Endothelial cell of umbilical vein (primary cell): ENCODE data around the gene SDCCAG8. TPM values are rescaled to one million over a fixed set of nuclear protein-coding genes. Genes with fewer than 3 reads are reported as not detected.
A peak's percentile ranks its signal among the peaks of the same experiment; 100 is the strongest.

ENCODE experiments used
- BruUV-seq: library from RNA; stranded (reverse); fragments of 400-500 nt; replicated peaks from 2 replicates; lab custom pipeline; 2021; lab: Mats Ljungman, UMichigan
- CTCF ChIA-PET: fragments of 300-600, 350-600 bp; sonication (Branson Sonifier 250); formaldehyde crosslinking; loops from one replicate; lab custom pipeline; 2021; ENCODE audit warnings: antibody characterized with exemption, inconsistent platforms; lab: Charles Lee
- POLR2A ChIA-PET: fragments of 300-600, 350-600 bp; sonication (Branson Sonifier 250); formaldehyde crosslinking; loops from one replicate; lab custom pipeline; 2021; ENCODE audit warnings: antibody characterized with exemption, inconsistent platforms; lab: Charles Lee
- DNase-seq: peaks from one replicate; pipeline ENCODE4 v3.0.0-alpha.2; 2011; ENCODE audit warnings: low read depth, low spot score
- FAIRE-seq: peaks from 2 replicates; lab custom pipeline; 2011; peaks lifted over from hg19 to GRCh38; lab: Jason Lieb, UNC
- H2AFZ ChIP-seq: 2 replicates; pipeline ENCODE4 v1.6.0; 2012; ENCODE audit warnings: low read depth, low read length, control low read depth, inconsistent platforms
- H3K27ac ChIP-seq: 2 replicates; pipeline ENCODE4 v1.5.1; 2011; ENCODE audit warnings: low read depth, mild to moderate bottlenecking, control low read depth, low read length, moderate library complexity; ENCODE audit not compliant: insufficient read depth
- H3K27me3 ChIP-seq, 2 experiments: 2 replicates each; pipeline versions ENCODE4 v1.6.0 to v1.6.1; 2011; ENCODE audit warnings: low read length in 2 of 2, mixed read lengths in 1 of 2; ENCODE audit not compliant: control insufficient read depth in 2 of 2, insufficient read depth in 2 of 2
- H3K36me3 ChIP-seq, 2 experiments: 2 replicates in 1 of 2; 3 replicates in 1 of 2; pipeline ENCODE4 v1.5.1; 2011; ENCODE audit warnings: low read length in 2 of 2, mild to moderate bottlenecking in 1 of 2, moderate library complexity in 1 of 2; ENCODE audit not compliant: control insufficient read depth in 2 of 2, insufficient read depth in 2 of 2; ENCODE audit errors: extremely low read depth in 1 of 2
- H3K4me1 ChIP-seq: 3 replicates; pipeline ENCODE4 v1.5.1; 2011; ENCODE audit warnings: mild to moderate bottlenecking, low read length; ENCODE audit not compliant: control insufficient read depth, insufficient read depth; ENCODE audit errors: extremely low read depth
- H3K4me2 ChIP-seq: 2 replicates; pipeline ENCODE4 v1.6.1; 2011; ENCODE audit warnings: low read length, control low read depth, mixed read lengths; ENCODE audit not compliant: insufficient read depth
- H3K4me3 ChIP-seq, 3 experiments: fragments of 200-600 bp in 1 of 3; sonication (generic), shearing (Covaris generic) in 1 of 3; replicated peaks in 1 of 3; 2 replicates each; pipeline ENCODE4 v1.5.1; 2011 to 2016; ENCODE audit warnings: control low read depth in 3 of 3, low read length in 3 of 3, mild to moderate bottlenecking in 2 of 3, inconsistent platforms in 1 of 3, low read depth in 1 of 3, moderate library complexity in 1 of 3; ENCODE audit not compliant: insufficient read depth in 1 of 3
- H3K79me2 ChIP-seq: 2 replicates; pipeline ENCODE4 v1.6.0; 2012; ENCODE audit warnings: low read length, inconsistent platforms; ENCODE audit not compliant: control insufficient read depth, insufficient read depth
- H3K9ac ChIP-seq: replicated peaks from 2 replicates; pipeline ENCODE3; 2011; ENCODE audit warnings: low read length, control low read depth; ENCODE audit not compliant: insufficient read depth; ENCODE audit errors: extremely low read depth
- H3K9me1 ChIP-seq: replicated peaks from 3 replicates; pipeline ENCODE4 v1.6.0; 2011; ENCODE audit warnings: mild to moderate bottlenecking, low read length; ENCODE audit not compliant: control insufficient read depth, insufficient read depth; ENCODE audit errors: extremely low read depth
- H3K9me3 ChIP-seq: replicated peaks from 2 replicates; pipeline ENCODE4 v1.5.1; 2012; ENCODE audit warnings: low read length, inconsistent platforms; ENCODE audit not compliant: control insufficient read depth, insufficient read depth
- H4K20me1 ChIP-seq: replicated peaks from 2 replicates; pipeline ENCODE3; 2011; ENCODE audit warnings: mild to moderate bottlenecking, low read length; ENCODE audit not compliant: control insufficient read depth, insufficient read depth; ENCODE audit errors: extremely low read depth
- CTCF ChIP-seq, 2 donors: IDR thresholded peaks; 1 replicate in 1 of 2; 2 replicates in 1 of 2; pipeline ENCODE4 v1.5.1; 2011; ENCODE audit warnings: low read length in 2 of 2, mild to moderate bottlenecking in 2 of 2, moderate library complexity in 2 of 2, control low read depth in 1 of 2, inconsistent platforms in 1 of 2, low read depth in 1 of 2; ENCODE audit not compliant: insufficient read depth in 1 of 2; ENCODE audit errors: extremely low read depth in 1 of 2
- FOS ChIP-seq: IDR thresholded peaks from 2 replicates; pipeline ENCODE4 v1.6.1; 2011; ENCODE audit warnings: mild to moderate bottlenecking, low read length, moderate library complexity, borderline replicate concordance; ENCODE audit not compliant: insufficient read depth
- GATA2 ChIP-seq: IDR thresholded peaks from 2 replicates; pipeline ENCODE4 v1.7.0; 2011; ENCODE audit warnings: low read depth, mild to moderate bottlenecking, moderate library complexity, mixed read lengths, low read length; ENCODE audit not compliant: insufficient read length, insufficient read depth
- MYC ChIP-seq: IDR thresholded peaks from one replicate; pipeline ENCODE4 v1.6.1; 2011; ENCODE audit warnings: mild to moderate bottlenecking, low read depth, low read length
- dilution Hi-C: fragments of 300-500 bp; cut with MboI; formaldehyde crosslinking; loops from one replicate; pipeline ENCODE4 v1.15.0; 2019; ENCODE audit warnings: low sequenced_read_pairs; ENCODE audit not compliant: extremely low pct_ligation_motif_present
- intact Hi-C: fragments of 100-400 bp; cut with micrococcal nuclease; formaldehyde crosslinking; loops from one replicate; pipeline ENCODE4 v1.10.0; 2022
- polyA plus RNA-seq, 4 experiments: library from polyadenylated mRNA; depleted of rRNA in 3 of 4; stranded (reverse) in 3 of 4; unstranded in 1 of 4; fragments of >200 nt; gene quantifications; 2 replicates each; pipeline versions ENCODE4 v1.2.1 to v1.2.3, GENCODE V29; 2011 to 2012; ENCODE audit warnings: missing spikeins in 1 of 4
- total RNA-seq: library from RNA; stranded (reverse); gene quantifications from 2 replicates; pipeline ENCODE4 v1.2.3, GENCODE V29; 2021

Gene SDCCAG8
- total and polyA plus RNA-seq, 2 donors (not counting 3 experiments of a cell fraction or from before 2014, with no cell fraction given): 14.6 to 25.7 TPM

GRCh38 chr1:243294723-243295121 is 38.9 kb downstream of the SDCCAG8 start:
- DNase-seq (peak; percentile 43), FAIRE-seq (no peak)
- Histone ChIP-seq H3K4me3 (no peak overlapping the region), H3K9me3 (no peaks in the 10 kb centered on the region), H3K9me1 (no peaks in the 10 kb centered on the region), H3K36me3 (peaks cover 0 to 5% of the 10 kb centered on the region in 2 experiments), H4K20me1 (no peaks in the 10 kb centered on the region), H3K27ac (peak overlapping the region; percentile 81), H3K4me1 (peaks cover 34% of the 10 kb centered on the region), H2AFZ (no peak overlapping the region), H3K4me2 (peak overlapping the region; percentile 10), H3K27me3 (no peaks in the 10 kb centered on the region), H3K9ac (peak overlapping the region; percentile 68), H3K79me2 (peaks cover 24% of the 10 kb centered on the region)
- intact Hi-C loops (no loop called here), dilution Hi-C loops (no loop called here)
- BruUV-seq: no TSS peak
- ChIA-PET CTCF (interaction anchor here (1.3 kb wide), 2 partner anchors 10 to 44 kb away, joined by 3 to 4 read pairs; no protein-coding TSS in a partner anchor), POLR2A (no interaction called here)
- TF ChIP-seq CTCF (IDR thresholded peaks at IDR 0.05; ENCODE audit: extremely low read depth in 1 of 2, insufficient read depth in 1 of 2, low read depth in 1 of 2, low read length in 2 of 2) (no peak), FOS (peak; percentile 15)

- no peaks in the 10 kb centered on the region for H4K20me1 ChIP-seq
- no peaks in the 10 kb centered on the region for H3K27me3 ChIP-seq
- H2AFZ ChIP-seq: no peak overlapping the region
- ChIA-PET POLR2A (no interaction called here), CTCF (no interaction called here)
- H3K9ac ChIP-seq: no peak overlapping the region
- peaks cover 0 to 3% of the 10 kb centered on the region in 2 experiments for H3K36me3 ChIP-seq
- peaks cover 11% of the 10 kb centered on the region for H3K4me1 ChIP-seq
- FAIRE-seq (no peak), DNase-seq (no peak)
- H3K79me2 ChIP-seq: no peaks in the 10 kb centered on the region
- H3K27ac ChIP-seq: no peak overlapping the region
- intact Hi-C loops (no loop called here), dilution Hi-C loops (no loop called here)
- no TSS peak for BruUV-seq
- no peak overlapping the region for H3K4me3 ChIP-seq
- H3K4me2 ChIP-seq: no peak overlapping the region
- TF ChIP-seq MYC (no peak), FOS (no peak), GATA2 (no peak)
- H3K9me1 ChIP-seq: no peaks in the 10 kb centered on the region
- H3K9me3 ChIP-seq: no peaks in the 10 kb centered on the region
Observed at GRCh38 chr1:243299069-243299468, 43.2 kb downstream of the SDCCAG8 start.
